Retinal pigment epithelial cell (primary cell): ENCODE results near the gene TBC1D9B.
A peak's percentile ranks its signal among the peaks of the same experiment; 100 is the strongest.

ENCODE experiments used
- DNase-seq: peaks from one replicate; pipeline ENCODE4 v3.0.0-alpha.2; 2010; ENCODE audit warnings: low read depth
- H3K4me3 ChIP-seq: 2 replicates; pipeline ENCODE4 v1.5.1; 2011; ENCODE audit warnings: mild to moderate bottlenecking, low read length, control low read depth, moderate library complexity
- CTCF ChIP-seq: conservative IDR thresholded peaks from 2 replicates; pipeline ENCODE4 v1.5.1; 2011; ENCODE audit warnings: low read depth, low read length, control low read depth, inconsistent platforms

TBC1D9B gene

GRCh38 chr5:179907556-179908324 lies at the start of gene TBC1D9B:
TSS of gene TBC1D9B (minus strand) at chr5:179907897. CDS start at chr5:179907821, 76 bp downstream.
- TF ChIP-seq CTCF: no peak
- no peak for DNase-seq
- H3K4me3 ChIP-seq: peak within 1 kb of the TSS; percentile 53

- no peak for DNase-seq
- no peak overlapping the region for H3K4me3 ChIP-seq
- no peak for TF ChIP-seq CTCF
These were observed 47.9 kb upstream of the TBC1D9B start for GRCh38 chr5:179955630-179956029.

GRCh38 chr5:179955062-179955461 lies 47.4 kb upstream of the TBC1D9B start:
- TF ChIP-seq CTCF: no peak
- DNase-seq: no peak
- no peak overlapping the region for H3K4me3 ChIP-seq

DNA sequence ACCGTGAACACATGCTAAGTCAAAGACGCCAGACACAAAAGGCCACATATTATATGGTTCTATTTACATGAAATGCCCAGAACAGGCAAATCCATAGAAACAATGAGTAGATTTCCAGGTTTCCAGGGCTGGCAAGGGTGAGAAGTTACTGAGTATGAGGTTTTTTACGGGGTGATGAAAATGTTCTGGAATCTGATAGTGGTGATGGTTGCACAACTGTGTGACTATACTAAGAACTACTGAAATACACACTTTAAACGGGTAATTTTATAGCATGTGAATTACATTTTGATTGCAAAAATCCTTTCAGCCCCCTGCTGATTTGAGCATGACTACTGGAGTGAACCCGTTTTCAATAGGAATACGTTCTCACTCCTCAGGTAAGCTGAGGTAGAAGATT lies 46.7 kb upstream of the TBC1D9B start:
- no peak for TF ChIP-seq CTCF
- no peak overlapping the region for H3K4me3 ChIP-seq
- DNase-seq: no peak

DNA sequence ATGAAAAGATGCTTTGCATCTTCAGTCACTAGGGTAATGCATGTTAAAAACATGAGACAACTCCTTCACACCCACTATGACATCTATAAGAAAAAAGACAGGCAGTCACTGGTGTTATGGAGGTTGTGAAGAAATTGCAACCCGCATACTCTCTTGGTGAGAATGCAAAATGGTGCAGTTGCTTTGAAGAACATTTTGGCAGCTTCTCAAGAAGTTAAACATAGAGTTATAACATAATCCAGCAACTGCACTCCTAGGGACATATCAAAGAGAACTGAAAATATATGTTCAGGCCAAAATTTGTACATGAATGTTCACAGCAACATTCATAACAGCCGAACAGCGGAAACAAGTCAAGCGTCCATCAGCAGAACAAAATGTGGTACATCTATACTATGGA lies 46.3 kb upstream of the TBC1D9B start:
- DNase-seq: no peak
- TF ChIP-seq CTCF: no peak
- H3K4me3 ChIP-seq: no peak overlapping the region

DNA sequence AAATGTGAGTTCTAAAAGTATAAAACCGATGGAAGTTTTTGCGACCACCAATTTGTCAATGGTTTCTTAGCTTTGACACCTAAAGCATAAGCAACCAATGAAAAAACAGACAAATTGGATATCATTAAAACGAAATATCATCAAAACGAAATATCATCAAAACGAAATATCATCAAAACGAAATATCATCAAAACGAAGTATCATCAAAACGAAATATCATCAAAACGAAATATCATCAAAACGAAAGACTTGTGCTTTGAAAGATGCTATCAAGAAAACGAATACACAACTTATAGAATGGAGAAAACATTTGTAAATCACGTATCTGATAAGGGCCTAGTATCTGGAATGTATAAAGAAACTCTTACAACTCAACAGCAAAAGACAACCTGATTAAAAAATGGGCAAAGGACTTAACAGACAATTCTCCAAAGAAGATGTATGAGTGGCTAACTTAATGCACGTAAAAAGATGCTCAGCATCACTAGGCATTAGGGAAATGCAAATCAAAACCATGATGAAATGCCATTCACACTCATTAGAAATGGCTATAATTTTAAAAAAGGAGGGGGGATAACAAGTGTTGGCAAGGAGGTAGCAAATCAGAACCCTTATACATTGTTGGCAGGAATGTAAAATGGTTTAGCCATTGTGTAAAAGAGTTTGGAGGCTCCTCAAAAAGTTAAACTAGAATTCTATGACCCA lies 29.4 kb upstream of the TBC1D9B start:
- H3K4me3 ChIP-seq: no peak overlapping the region
- no peak for DNase-seq
- no peak for TF ChIP-seq CTCF

- no peak overlapping the region for H3K4me3 ChIP-seq
- TF ChIP-seq CTCF: no peak
- DNase-seq: no peak
These were observed 23.2 kb upstream of the TBC1D9B start for GRCh38 chr5:179930788-179931473.
